Measurements from ENCODE around the gene CRELD1.
A peak's percentile ranks its signal among the peaks of the same experiment; 100 is the strongest.

GRCh38 chr3:9933561-9934234 lies at the start of gene CRELD1:
- TF ChIP-seq RCOR1 (conservative IDR thresholded peaks at IDR 0.05; ENCODE audit: low read depth, low read length) (no peak), REST (IDR thresholded peaks at IDR 0.05; ENCODE audit: low read depth, low read length) (no peak), GATAD2B (conservative IDR thresholded peaks at IDR 0.05; ENCODE audit: low read depth) (no peak; the same call in 1 of the 2 replicates), USF1 (IDR thresholded peaks at IDR 0.05; ENCODE audit: borderline replicate concordance, extremely low read length, insufficient read depth, low read depth, low read length) (peak; percentile 48)
